Measurements from ENCODE around the gene XXYLT1. TPM values are rescaled to one million over a fixed set of nuclear protein-coding genes. Genes with fewer than 3 reads are reported as not detected.

The XXYLT1 gene
- total and polyA plus RNA-seq, 2 of the 4 experiments (the other 2 are of a cell fraction), result 14.7 to 18.1 TPM

DNA sequence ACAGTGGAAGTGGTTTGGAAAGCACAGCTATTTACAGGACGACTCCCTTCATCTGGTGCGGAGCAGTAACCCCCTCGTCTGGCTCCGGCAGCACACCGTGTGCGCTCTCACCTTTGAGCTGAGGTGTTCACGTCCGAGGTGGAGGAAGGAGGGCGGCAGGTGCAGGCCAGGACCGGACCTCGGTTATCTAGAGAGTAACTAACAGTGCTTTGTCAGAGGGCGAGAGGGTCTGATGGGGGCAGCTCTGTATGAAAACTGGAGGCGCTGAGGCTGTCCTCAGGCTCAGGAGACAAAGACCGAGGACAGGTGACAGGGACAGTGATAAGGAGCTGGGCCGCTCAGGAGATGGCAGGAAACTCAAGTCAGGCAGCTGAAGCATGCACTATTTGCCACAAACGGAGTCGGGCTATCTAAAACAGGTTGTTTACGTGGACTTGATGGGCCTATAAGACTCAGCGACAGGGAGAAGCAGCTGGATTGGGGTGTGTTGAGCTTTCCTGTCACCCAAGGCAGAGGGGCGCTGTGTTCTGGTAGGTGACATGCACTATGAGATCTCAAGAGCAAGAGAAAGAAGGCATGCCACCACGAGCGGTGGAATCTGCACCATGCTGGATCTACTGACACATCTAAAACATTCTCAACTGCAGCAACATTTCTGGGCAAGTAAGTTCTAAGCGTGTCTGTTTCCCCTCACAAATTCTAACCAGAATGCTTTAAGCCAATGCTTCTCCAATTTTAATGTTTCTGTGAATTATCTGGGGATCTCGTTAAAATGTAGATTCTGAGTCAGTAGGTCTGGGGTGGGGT lies 155.2 kb downstream of the XXYLT1 start:
- CTCF ChIA-PET, result no interaction called here
- in situ Hi-C loops (cut with MboI; ENCODE audit: low sequenced_read_pairs), result loop anchor here (10.0 kb wide), 1 partner anchor 139 kb away; no protein-coding TSS in a partner anchor

More for the DNA sequence above, 155.2 kb downstream of the XXYLT1 start:
- peaks cover 21% of the 10 kb centered on the region for H3K9me1 ChIP-seq (ENCODE audit: insufficient read depth, low read length)
- peak overlapping the region; percentile 68; the same call in 1 of the 2 replicates for H4K91ac ChIP-seq (ENCODE audit: insufficient read depth, low read depth, low read length)
- no peak overlapping the region for H3K18ac ChIP-seq (ENCODE audit: low read depth, low read length)
- no peak overlapping the region for H4K5ac ChIP-seq (ENCODE audit: low read depth, low read length)
- peaks cover 3 to 35% of the 10 kb centered on the region in 2 experiments; a peak in 3 of 4 replicates for H3K79me1 ChIP-seq (ENCODE audit: low read depth in 1 of 2, low read length in 2 of 2)
- no peak overlapping the region for H3K56ac ChIP-seq (ENCODE audit: extremely low read depth, insufficient read depth, low read length)
- H2BK5ac ChIP-seq (ENCODE audit: low read depth, low read length, poor library complexity, severe bottlenecking), result no peak overlapping the region
- no peak overlapping the region for H3K27ac ChIP-seq (ENCODE audit: insufficient read depth, low read length)
- DNase-seq (no peak), ATAC-seq (ENCODE audit: low read depth) (no peak)
- no peak overlapping the region for H3K4me2 ChIP-seq (ENCODE audit: low read depth, low read length)
- H3K9ac ChIP-seq (ENCODE audit: low read depth, low read length), result no peak overlapping the region
- H3K14ac ChIP-seq (replicated peaks; ENCODE audit: low read depth, low read length), result no peak overlapping the region
- no peaks in the 10 kb centered on the region for H3K9me3 ChIP-seq (ENCODE audit: control insufficient read depth, insufficient read depth, low read length)
- no peaks in the 10 kb centered on the region for H3K36me3 ChIP-seq (ENCODE audit: control insufficient read depth, insufficient read depth, low read length)
- intact Hi-C loops (cut with micrococcal nuclease) (no loop called here), dilution Hi-C loops (cut with HindIII; ENCODE audit: low sequenced_read_pairs, unreplicated experiment) (no loop called here)
- TF ChIP-seq NFE2L2 (IDR thresholded peaks at IDR 0.05; ENCODE audit: low read depth, low read length) (no peak), RFX5 (IDR thresholded peaks at IDR 0.05; ENCODE audit: low read depth, low read length) (no peak)
- TF ChIP-seq, protein P1, sequence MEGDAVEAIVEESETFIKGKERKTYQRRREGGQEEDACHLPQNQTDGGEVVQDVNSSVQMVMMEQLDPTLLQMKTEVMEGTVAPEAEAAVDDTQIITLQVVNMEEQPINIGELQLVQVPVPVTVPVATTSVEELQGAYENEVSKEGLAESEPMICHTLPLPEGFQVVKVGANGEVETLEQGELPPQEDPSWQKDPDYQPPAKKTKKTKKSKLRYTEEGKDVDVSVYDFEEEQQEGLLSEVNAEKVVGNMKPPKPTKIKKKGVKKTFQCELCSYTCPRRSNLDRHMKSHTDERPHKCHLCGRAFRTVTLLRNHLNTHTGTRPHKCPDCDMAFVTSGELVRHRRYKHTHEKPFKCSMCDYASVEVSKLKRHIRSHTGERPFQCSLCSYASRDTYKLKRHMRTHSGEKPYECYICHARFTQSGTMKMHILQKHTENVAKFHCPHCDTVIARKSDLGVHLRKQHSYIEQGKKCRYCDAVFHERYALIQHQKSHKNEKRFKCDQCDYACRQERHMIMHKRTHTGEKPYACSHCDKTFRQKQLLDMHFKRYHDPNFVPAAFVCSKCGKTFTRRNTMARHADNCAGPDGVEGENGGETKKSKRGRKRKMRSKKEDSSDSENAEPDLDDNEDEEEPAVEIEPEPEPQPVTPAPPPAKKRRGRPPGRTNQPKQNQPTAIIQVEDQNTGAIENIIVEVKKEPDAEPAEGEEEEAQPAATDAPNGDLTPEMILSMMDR (conservative IDR thresholded peaks at IDR 0.05; ENCODE audit: low read depth, low read length), result no peak
- no peak overlapping the region for H2AFZ ChIP-seq (replicated peaks; ENCODE audit: low read length, poor library complexity)
- no peak overlapping the region for H2AK9ac ChIP-seq (replicated peaks; ENCODE audit: low read depth, low read length, poor library complexity)
- H3K27me3 ChIP-seq (ENCODE audit: control insufficient read depth, insufficient read depth, low read length), result no peaks in the 10 kb centered on the region
- H2BK120ac ChIP-seq (ENCODE audit: low read depth, low read length), result no peak overlapping the region
- H3K23ac ChIP-seq (ENCODE audit: low read depth, low read length), result no peak overlapping the region
- POLR2A ChIA-PET (ENCODE audit: unreplicated experiment), result no interaction called here
- 0 out of 2 replicates have a peak overlapping the region, but pooled peaks have one; percentile 9 for H3K4ac ChIP-seq (ENCODE audit: low read depth, low read length)
- peak overlapping the region; percentile 43 for H2AK5ac ChIP-seq (ENCODE audit: low read depth, low read length)
- H4K20me1 ChIP-seq (ENCODE audit: insufficient read depth, low read length), result no peaks in the 10 kb centered on the region
- H2BK15ac ChIP-seq (ENCODE audit: low read depth, low read length), result no peak overlapping the region
- BruUV-seq (replicated peaks), result no TSS peak
- H3K4me3 ChIP-seq (ENCODE audit: insufficient read depth, low read depth, low read length), result no peak overlapping the region
- WGBS, 2 experiments (ENCODE audit: extremely low coverage in 2 of 2, insufficient read length in 1 of 2), result 90% methylated on average over 10 of the region's 24 CpGs; no CpG with 5 or more reads in 1 of the 2 experiments
- peaks cover 16% of the 10 kb centered on the region for H3K4me1 ChIP-seq (ENCODE audit: control insufficient read depth, insufficient read depth, low read length)
- H4K8ac ChIP-seq (ENCODE audit: low read depth in 2 of 2, low read length in 2 of 2), result no peak overlapping the region
- H2BK20ac ChIP-seq (ENCODE audit: low read depth, low read length), result no peak overlapping the region

Measured in IMR-90 (cell line).